ENCODE results near the gene INHBC.

DNA sequence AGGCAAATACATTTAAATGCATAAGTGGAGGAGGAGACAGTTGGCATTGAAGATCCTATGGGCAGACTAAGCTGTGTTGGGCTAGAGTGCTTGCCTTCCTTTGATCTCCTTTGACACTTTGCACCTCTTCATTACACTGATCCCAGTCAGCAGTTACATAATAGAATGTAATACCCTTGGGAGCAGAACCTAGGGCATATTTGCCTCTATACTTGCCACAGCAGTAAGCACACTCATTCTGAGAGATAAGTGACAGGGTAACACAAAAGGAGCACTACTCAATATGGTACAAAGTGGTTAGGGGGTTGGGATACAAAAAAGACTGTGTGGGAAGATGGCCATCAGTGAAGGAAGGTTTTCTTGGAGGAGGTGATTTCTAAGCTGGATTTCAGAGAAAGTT lies 62.2 kb downstream of the INHBC start:
- TF ChIP-seq, protein P1, sequence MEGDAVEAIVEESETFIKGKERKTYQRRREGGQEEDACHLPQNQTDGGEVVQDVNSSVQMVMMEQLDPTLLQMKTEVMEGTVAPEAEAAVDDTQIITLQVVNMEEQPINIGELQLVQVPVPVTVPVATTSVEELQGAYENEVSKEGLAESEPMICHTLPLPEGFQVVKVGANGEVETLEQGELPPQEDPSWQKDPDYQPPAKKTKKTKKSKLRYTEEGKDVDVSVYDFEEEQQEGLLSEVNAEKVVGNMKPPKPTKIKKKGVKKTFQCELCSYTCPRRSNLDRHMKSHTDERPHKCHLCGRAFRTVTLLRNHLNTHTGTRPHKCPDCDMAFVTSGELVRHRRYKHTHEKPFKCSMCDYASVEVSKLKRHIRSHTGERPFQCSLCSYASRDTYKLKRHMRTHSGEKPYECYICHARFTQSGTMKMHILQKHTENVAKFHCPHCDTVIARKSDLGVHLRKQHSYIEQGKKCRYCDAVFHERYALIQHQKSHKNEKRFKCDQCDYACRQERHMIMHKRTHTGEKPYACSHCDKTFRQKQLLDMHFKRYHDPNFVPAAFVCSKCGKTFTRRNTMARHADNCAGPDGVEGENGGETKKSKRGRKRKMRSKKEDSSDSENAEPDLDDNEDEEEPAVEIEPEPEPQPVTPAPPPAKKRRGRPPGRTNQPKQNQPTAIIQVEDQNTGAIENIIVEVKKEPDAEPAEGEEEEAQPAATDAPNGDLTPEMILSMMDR (conservative IDR thresholded peaks at IDR 0.05; ENCODE audit: low read depth, low read length) = no peak
- no peak for TF ChIP-seq EZH2 (IDR thresholded peaks at IDR 0.05; ENCODE audit: low read length, unreplicated experiment)

Measured in PC-3 (cell line).